ENCODE results near the gene ALG12. TPM values are rescaled to one million over a fixed set of nuclear protein-coding genes. Genes with fewer than 3 reads are reported as not detected.

Gene ALG12
- total and polyA plus RNA-seq, 2 of the 13 experiments (the other 11 are each of a cell fraction or from before 2014, with no cell fraction given): 7.8 to 15.8 TPM

- TF ChIP-seq ZMYM3 (CRISPR knock-in tag; IDR thresholded peaks at IDR 0.05) (no peak), SIN3B (IDR thresholded peaks at IDR 0.05; ENCODE audit: low read length) (no peak), CBX1 (IDR thresholded peaks at IDR 0.05; ENCODE audit: low read depth) (no peak), HMGXB4 (CRISPR knock-in tag; IDR thresholded peaks at IDR 0.05; ENCODE audit: borderline replicate concordance in 1 of 2, low read depth in 1 of 2) (no peak), DNMT3B (CRISPR knock-in tag; conservative IDR thresholded peaks at IDR 0.05) (no peak), KMT2A (CRISPR knock-in tag; IDR thresholded peaks at IDR 0.05) (peak; percentile 30; the same call in 1 of the 2 replicates), ZNF510 (CRISPR knock-in tag; IDR thresholded peaks at IDR 0.05; ENCODE audit: low read depth) (no peak), ZNF382 (CRISPR knock-in tag; IDR thresholded peaks at IDR 0.05; ENCODE audit: borderline replicate concordance) (no peak), TCF12 (IDR thresholded peaks at IDR 0.05) (no peak), TCF12 (CRISPR knock-in tag; IDR thresholded peaks at IDR 0.05) (no peak), ZNF335 (CRISPR knock-in tag; IDR thresholded peaks at IDR 0.05) (no peak), ZNF570 (CRISPR knock-in tag; IDR thresholded peaks at IDR 0.05; ENCODE audit: borderline replicate concordance) (no peak), SRY (CRISPR knock-in tag; IDR thresholded peaks at IDR 0.05) (no peak), MAFK (conservative IDR thresholded peaks at IDR 0.05 in 1 of 2, IDR thresholded peaks at IDR 0.05 in 1 of 2; ENCODE audit: low read length in 2 of 2) (no peak), FOXO4 (CRISPR knock-in tag; conservative IDR thresholded peaks at IDR 0.05) (no peak), ATF5 (CRISPR knock-in tag; IDR thresholded peaks at IDR 0.05; ENCODE audit: low read depth) (no peak), GABPB1 (CRISPR knock-in tag; IDR thresholded peaks at IDR 0.05) (0 out of 2 replicates have a peak, but pooled peaks have one; percentile 35), DMAP1 (CRISPR knock-in tag; IDR thresholded peaks at IDR 0.05) (0 out of 2 replicates have a peak, but pooled peaks have one; percentile 44), ZNF737 (CRISPR knock-in tag; IDR thresholded peaks at IDR 0.05; ENCODE audit: borderline replicate concordance) (no peak)
- TF ChIP-seq, protein P1, sequence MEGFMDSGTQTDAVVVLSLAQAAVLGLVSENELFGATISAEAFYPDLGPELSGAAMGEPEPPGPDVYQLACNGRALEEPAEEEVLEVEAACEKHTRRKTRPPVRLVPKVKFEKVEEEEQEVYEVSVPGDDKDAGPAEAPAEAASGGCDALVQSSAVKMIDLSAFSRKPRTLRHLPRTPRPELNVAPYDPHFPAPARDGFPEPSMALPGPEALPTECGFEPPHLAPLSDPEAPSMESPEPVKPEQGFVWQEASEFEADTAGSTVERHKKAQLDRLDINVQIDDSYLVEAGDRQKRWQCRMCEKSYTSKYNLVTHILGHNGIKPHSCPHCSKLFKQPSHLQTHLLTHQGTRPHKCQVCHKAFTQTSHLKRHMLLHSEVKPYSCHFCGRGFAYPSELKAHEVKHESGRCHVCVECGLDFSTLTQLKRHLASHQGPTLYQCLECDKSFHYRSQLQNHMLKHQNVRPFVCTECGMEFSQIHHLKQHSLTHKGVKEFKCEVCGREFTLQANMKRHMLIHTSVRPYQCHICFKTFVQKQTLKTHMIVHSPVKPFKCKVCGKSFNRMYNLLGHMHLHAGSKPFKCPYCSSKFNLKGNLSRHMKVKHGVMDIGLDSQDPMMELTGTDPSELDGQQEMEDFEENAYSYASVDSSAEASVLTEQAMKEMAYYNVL (CRISPR knock-in tag; IDR thresholded peaks at IDR 0.05; ENCODE audit: borderline replicate concordance): no peak
- TF ChIP-seq, protein P2, sequence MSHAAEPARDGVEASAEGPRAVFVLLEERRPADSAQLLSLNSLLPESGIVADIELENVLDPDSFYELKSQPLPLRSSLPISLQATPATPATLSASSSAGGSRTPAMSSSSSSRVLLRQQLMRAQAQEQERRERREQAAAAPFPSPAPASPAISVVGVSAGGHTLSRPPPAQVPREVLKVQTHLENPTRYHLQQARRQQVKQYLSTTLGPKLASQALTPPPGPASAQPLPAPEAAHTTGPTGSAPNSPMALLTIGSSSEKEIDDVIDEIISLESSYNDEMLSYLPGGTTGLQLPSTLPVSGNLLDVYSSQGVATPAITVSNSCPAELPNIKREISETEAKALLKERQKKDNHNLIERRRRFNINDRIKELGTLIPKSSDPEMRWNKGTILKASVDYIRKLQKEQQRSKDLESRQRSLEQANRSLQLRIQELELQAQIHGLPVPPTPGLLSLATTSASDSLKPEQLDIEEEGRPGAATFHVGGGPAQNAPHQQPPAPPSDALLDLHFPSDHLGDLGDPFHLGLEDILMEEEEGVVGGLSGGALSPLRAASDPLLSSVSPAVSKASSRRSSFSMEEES (CRISPR knock-in tag; IDR thresholded peaks at IDR 0.05): no peak
- TF ChIP-seq, protein P3, sequence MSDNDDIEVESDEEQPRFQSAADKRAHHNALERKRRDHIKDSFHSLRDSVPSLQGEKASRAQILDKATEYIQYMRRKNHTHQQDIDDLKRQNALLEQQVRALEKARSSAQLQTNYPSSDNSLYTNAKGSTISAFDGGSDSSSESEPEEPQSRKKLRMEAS (IDR thresholded peaks at IDR 0.05): no peak; the same call in 1 of the 2 replicates
Measured at GRCh38 chr22:49853981-49854831, 64.0 kb downstream of the ALG12 start (continued).
